Erythroblast (primary cell): ENCODE results near the gene CALR.
"Not testable (repeated sequence)": the region's sequence is repeated elsewhere in the genome, so short reads cannot be mapped to it uniquely, and the experiment has no call there.

ENCODE experiments used
- GATA1 ChIP-seq: IDR thresholded peaks from 2 replicates; pipeline ENCODE4 v1.6.1; 2011; ENCODE audit warnings: low read depth, mild to moderate bottlenecking, control low read depth, low read length, moderate library complexity
- POLR2A ChIP-seq: IDR thresholded peaks from 2 replicates; pipeline ENCODE4 v1.6.1; 2011; ENCODE audit warnings: mild to moderate bottlenecking, low read length

- not testable (repeated sequence) for TF ChIP-seq POLR2A, GATA1
Measured at GRCh38 chr19:12957389-12957952, 19.1 kb downstream of the CALR start.
